DMS153 treated with DMSO at 0.1 percent for 48 hours (cell line): ENCODE data around the gene RNF152.

ENCODE experiments used
- DNase-seq: peaks from one replicate; lab custom pipeline; 2025; ENCODE audit not compliant: unreplicated experiment; lab: John Stamatoyannopoulos, UW

Gene RNF152

GRCh38 chr18:61855449-61856378 is 37.1 kb downstream of the RNF152 start:
- no peak for DNase-seq

DNA sequence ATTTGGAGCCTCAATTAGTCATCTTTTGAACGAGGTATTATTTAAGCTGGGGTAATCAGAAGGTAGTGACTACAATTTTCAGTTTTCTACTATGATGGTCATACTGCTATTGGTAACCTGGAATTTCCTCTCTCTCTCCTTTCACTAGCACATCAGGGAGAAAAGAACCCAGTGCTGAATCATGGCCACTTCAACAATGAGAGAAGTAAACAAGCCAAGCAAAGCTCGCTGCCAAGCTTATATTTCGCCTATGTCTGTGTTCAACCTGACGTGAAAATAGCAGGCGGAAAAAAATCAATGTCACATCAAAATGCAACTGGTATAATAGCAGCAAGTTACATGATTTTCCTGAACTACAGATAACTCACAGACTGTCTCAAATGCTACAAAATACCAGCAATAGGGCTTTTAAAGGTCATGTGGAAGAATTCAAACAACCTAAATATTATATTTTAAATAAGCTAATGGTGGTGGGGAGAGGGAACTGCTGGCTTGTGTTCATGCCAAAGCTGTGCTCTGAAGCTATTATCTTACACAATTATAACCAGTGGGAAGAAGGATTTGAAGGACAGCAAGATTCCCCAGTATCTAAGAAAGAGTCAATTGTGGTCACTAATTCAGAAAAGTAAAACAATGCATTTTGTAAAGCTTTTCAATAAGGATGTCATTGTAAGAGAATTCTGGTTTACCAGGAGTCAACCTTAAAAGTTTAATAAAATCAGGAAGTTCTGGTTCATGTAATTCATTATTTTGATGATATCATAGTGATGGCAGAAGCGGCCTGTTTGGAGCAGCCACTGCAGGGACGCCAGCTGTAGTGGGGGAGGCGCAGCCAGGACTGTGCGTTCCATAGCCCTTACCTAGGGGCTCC is 38.0 kb downstream of the RNF152 start:
- peak; percentile 59 for DNase-seq

- no peak for DNase-seq
Observed at GRCh38 chr18:61853855-61854254, 39.0 kb downstream of the RNF152 start.

GRCh38 chr18:61852496-61852895 is 40.3 kb downstream of the RNF152 start:
- no peak for DNase-seq

- DNase-seq = no peak
Observed at GRCh38 chr18:61851940-61852451, 40.8 kb downstream of the RNF152 start.

GRCh38 chr18:61851279-61851678 is 41.5 kb downstream of the RNF152 start:
- DNase-seq = no peak

GRCh38 chr18:61850756-61851155 is 42.1 kb downstream of the RNF152 start:
- DNase-seq = no peak

DNA sequence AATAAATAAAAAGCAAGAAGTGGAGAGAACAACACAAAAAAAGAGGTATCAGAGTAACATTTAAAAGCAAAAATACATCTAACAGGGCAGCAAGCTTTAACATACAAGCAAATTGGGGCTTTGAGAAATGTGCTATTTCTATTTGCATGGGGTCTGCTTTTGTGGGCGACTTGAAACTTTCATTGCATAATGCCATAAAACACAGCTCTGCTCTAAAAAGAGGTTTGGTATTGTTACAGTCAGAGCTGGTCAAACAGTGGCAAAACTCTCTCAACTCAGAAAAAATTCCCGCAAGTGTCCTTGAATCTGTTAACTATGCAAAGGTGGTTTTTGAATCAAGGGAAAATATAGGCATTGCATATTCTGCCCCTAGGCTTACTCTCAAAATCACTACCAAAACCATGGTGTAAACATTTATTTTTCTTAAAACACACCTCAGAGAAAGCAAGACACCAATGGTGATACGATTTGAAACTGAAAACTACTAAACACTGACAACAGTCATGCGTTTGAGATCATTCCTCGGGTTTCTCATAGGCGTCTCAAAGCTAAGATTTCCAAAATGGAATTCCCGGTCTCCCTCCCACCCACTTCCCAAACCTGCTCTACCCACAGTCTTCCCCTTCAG is 45.5 kb downstream of the RNF152 start:
- DNase-seq = no peak

- DNase-seq = no peak
Observed at GRCh38 chr18:61845197-61845596, 47.6 kb downstream of the RNF152 start.

DNA sequence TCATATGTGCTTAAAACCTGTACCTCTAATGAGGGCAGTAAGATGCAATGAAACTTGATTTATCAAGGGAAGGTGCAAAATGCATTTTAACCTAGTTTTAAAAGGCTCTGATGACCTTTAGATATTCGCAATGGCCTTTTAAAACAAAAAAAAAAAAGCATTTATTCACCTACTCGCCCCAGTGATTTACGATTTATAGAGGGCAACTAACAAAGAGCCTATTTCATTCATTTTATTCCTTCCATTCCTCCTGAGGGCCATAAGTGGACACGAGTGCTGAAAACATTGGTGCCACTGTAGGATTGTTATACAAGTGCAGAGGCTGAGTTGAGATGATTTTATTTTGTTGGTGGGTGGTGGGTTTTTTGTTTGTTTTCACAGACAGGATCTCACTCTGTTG is 48.1 kb downstream of the RNF152 start:
- no peak for DNase-seq

DNA sequence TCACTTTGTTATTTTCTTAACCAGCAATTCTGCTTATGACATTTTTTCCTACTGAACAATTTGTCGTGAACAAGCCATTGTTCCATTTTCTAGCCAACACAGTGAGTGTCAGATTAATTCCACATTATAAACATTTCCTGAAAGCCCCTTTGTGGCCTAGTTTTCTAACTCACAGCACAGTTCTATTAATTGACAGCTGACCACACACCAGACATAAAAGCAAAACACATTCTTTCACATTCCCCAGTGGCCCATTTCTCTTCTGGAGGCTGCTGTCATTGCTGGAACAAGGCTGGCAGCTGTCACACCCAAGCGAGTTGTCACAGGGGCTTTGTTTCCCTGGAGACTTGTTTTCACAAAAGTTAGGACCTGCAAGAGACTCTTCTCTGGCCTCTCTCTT is 50.7 kb downstream of the RNF152 start:
- no peak for DNase-seq

- no peak for DNase-seq
Observed at GRCh38 chr18:61841706-61842105, 51.1 kb downstream of the RNF152 start.

GRCh38 chr18:61840324-61840723 is 52.5 kb downstream of the RNF152 start:
- no peak for DNase-seq

- no peak for DNase-seq
Observed at GRCh38 chr18:61838521-61838920, 54.3 kb downstream of the RNF152 start.

DNA sequence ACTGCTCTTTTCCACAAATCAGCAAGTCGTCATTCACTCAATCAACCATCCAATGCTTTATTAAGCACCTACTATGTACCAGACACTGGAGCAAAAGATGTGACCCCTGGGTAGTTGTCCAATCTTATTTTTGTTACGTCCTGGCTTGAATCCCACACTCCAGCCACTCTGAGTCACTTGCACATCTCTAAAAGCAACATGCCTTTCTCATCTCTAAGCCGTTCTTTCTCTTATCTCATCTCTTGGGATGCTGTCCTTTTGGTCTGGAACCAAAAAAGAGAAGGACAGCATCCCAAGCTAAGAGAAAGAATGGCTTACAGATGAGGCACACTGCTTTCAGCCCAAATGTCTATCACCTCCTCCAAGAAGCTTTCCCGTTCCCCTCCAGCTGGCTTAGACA is 58.8 kb downstream of the RNF152 start:
- DNase-seq = no peak

- DNase-seq = no peak
Observed at GRCh38 chr18:61833387-61833786, 59.4 kb downstream of the RNF152 start.

- DNase-seq = no peak
Observed at GRCh38 chr18:61832858-61833257, 59.9 kb downstream of the RNF152 start.

DNA sequence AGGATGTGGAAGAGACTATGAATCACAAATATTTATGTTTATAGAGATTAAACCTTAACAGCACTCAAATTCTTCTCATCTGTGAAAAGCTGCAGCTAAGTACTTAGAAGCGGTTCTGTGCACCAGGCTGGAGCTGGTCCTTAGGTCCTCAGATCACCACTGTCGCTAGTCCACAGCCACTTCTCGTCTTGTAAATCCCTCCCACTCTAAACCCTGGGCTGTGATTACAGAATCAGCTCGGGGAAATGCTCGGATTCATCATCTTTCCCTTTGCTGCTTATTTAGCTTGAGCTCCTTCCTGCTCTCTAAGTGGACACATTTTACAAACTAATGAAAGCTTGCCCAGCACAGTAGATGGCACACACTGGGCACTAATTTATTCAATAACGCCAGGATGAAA is 61.7 kb downstream of the RNF152 start:
- DNase-seq = no peak

GRCh38 chr18:61829108-61829507 is 63.7 kb downstream of the RNF152 start:
- DNase-seq = no peak

GRCh38 chr18:61827591-61827990 is 65.2 kb downstream of the RNF152 start:
- DNase-seq = no peak

DNA sequence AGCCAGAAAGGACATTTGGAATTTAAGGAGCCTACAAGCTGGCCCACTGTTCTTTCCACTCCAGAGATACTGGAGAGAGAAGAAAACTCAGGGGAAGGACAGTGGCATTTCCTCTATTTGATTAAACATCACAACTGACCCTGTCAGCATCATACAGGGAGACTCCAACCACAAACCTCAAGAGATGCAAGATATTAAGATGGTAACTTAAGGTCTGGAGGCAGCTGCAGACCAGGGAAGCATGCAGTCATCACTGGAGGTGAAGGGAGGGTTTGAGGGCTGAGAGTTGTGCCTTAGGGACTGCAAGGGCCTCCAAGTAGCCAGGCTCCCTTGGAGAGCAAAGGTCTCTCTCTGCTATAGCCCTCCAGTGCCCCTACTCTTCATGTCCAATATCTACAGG is 67.4 kb downstream of the RNF152 start:
- no peak for DNase-seq
